ENCODE measurements around the gene CTCF. TPM values are rescaled to one million over a fixed set of nuclear protein-coding genes. Genes with fewer than 3 reads are reported as not detected.

The CTCF gene
- polyA plus RNA-seq, 1 donor from 2014 or later: 70.9 TPM

- H3K4me1 Mint-ChIP-seq: peaks cover 0 to 3% (median 0%) of the 10 kb centered on the region in 3 donors
- H3K9me3 Mint-ChIP-seq: no peaks in the 10 kb centered on the region
- no peak overlapping the region for H3K4me3 Mint-ChIP-seq
- no peaks in the 10 kb centered on the region for H3K36me3 Mint-ChIP-seq
- H3K27ac Mint-ChIP-seq: peak overlapping the region in 1 of 3 donors; percentile 58
- H3K27me3 Mint-ChIP-seq: no peaks in the 10 kb centered on the region
Observed at GRCh38 chr16:67641779-67642708, 79.7 kb downstream of the CTCF start.

GRCh38 chr16:67644038-67644437 is 81.7 kb downstream of the CTCF start:
- Mint-ChIP-seq H3K4me1 (peaks cover 0 to 3% (median 0%) of the 10 kb centered on the region in 3 donors), H3K36me3 (no peaks in the 10 kb centered on the region), H3K4me3 (peak overlapping the region; percentile 43 to 69 (median 62)), H3K27ac (peak overlapping the region; percentile 67 to 96 (median 73)), H3K9me3 (no peaks in the 10 kb centered on the region), H3K27me3 (no peaks in the 10 kb centered on the region)

GRCh38 chr16:67645397-67646121 is 83.2 kb downstream of the CTCF start:
- Mint-ChIP-seq H3K9me3 (no peaks in the 10 kb centered on the region), H3K36me3 (no peaks in the 10 kb centered on the region), H3K4me1 (peaks cover 0 to 3% (median 0%) of the 10 kb centered on the region in 3 donors), H3K27me3 (no peaks in the 10 kb centered on the region), H3K27ac (peak overlapping the region; percentile 68 to 90 (median 88)), H3K4me3 (peak overlapping the region; percentile 80 to 92 (median 84))

- no peaks in the 10 kb centered on the region for H3K27me3 Mint-ChIP-seq
- H3K4me1 Mint-ChIP-seq: peaks cover 0 to 3% (median 0%) of the 10 kb centered on the region in 3 donors
- no peak overlapping the region for H3K27ac Mint-ChIP-seq
- peak overlapping the region in 1 of 4 donors; percentile 12 for H3K4me3 Mint-ChIP-seq
- H3K36me3 Mint-ChIP-seq: peaks cover 2% of the 10 kb centered on the region
- no peaks in the 10 kb centered on the region for H3K9me3 Mint-ChIP-seq
Observed at GRCh38 chr16:67647111-67647651, 84.9 kb downstream of the CTCF start.

GRCh38 chr16:67647681-67648080 is 85.4 kb downstream of the CTCF start:
- H3K27me3 Mint-ChIP-seq: no peaks in the 10 kb centered on the region
- H3K4me3 Mint-ChIP-seq: no peak overlapping the region
- H3K9me3 Mint-ChIP-seq: no peaks in the 10 kb centered on the region
- H3K27ac Mint-ChIP-seq: no peak overlapping the region
- peaks cover 0 to 3% (median 0%) of the 10 kb centered on the region in 3 donors for H3K4me1 Mint-ChIP-seq
- peaks cover 2% of the 10 kb centered on the region for H3K36me3 Mint-ChIP-seq

- Mint-ChIP-seq H3K4me1 (peaks cover 0 to 3% (median 0%) of the 10 kb centered on the region in 3 donors), H3K27me3 (no peaks in the 10 kb centered on the region), H3K36me3 (peaks cover 2% of the 10 kb centered on the region), H3K4me3 (peak overlapping the region in 1 of 4 donors; percentile 72), H3K9me3 (no peaks in the 10 kb centered on the region), H3K27ac (no peak overlapping the region)
Observed at GRCh38 chr16:67648088-67648763, 85.9 kb downstream of the CTCF start.

- Mint-ChIP-seq H3K9me3 (no peaks in the 10 kb centered on the region), H3K27me3 (no peaks in the 10 kb centered on the region), H3K36me3 (peaks cover 3% of the 10 kb centered on the region), H3K4me3 (peak overlapping the region in 1 of 4 donors; percentile 72), H3K4me1 (peaks cover 0 to 3% (median 1%) of the 10 kb centered on the region in 3 donors), H3K27ac (no peak overlapping the region)
Observed at GRCh38 chr16:67648764-67649407, 86.6 kb downstream of the CTCF start.

GRCh38 chr16:67649494-67649931 is 87.2 kb downstream of the CTCF start:
- no peaks in the 10 kb centered on the region for H3K27me3 Mint-ChIP-seq
- H3K36me3 Mint-ChIP-seq: peaks cover 3% of the 10 kb centered on the region
- H3K4me3 Mint-ChIP-seq: no peak overlapping the region
- peak overlapping the region in 1 of 3 donors; percentile 91 for H3K27ac Mint-ChIP-seq
- H3K9me3 Mint-ChIP-seq: no peaks in the 10 kb centered on the region
- peaks cover 0 to 1% (median under 1%) of the 10 kb centered on the region in 3 donors for H3K4me1 Mint-ChIP-seq

GRCh38 chr16:67650023-67650422 is 87.7 kb downstream of the CTCF start:
- peaks cover 3% of the 10 kb centered on the region for H3K36me3 Mint-ChIP-seq
- H3K27me3 Mint-ChIP-seq: no peaks in the 10 kb centered on the region
- H3K4me1 Mint-ChIP-seq: peaks cover 0 to 1% (median 0%) of the 10 kb centered on the region in 3 donors
- H3K9me3 Mint-ChIP-seq: no peaks in the 10 kb centered on the region
- peak overlapping the region in 1 of 3 donors; percentile 91 for H3K27ac Mint-ChIP-seq
- H3K4me3 Mint-ChIP-seq: peak overlapping the region in 1 of 4 donors; percentile 74

- Mint-ChIP-seq H3K36me3 (peaks cover 3% of the 10 kb centered on the region), H3K4me3 (peak overlapping the region in 1 of 4 donors; percentile 74), H3K9me3 (no peaks in the 10 kb centered on the region), H3K27ac (peak overlapping the region in 2 of 3 donors; percentile 87 to 91), H3K27me3 (no peaks in the 10 kb centered on the region), H3K4me1 (peaks cover 0 to 5% (median 1%) of the 10 kb centered on the region in 3 donors)
Observed at GRCh38 chr16:67651039-67651438, 88.7 kb downstream of the CTCF start.

GRCh38 chr16:67651847-67652246 is 89.5 kb downstream of the CTCF start:
- Mint-ChIP-seq H3K27ac (peak overlapping the region in 2 of 3 donors; percentile 31 to 91), H3K9me3 (no peaks in the 10 kb centered on the region), H3K36me3 (peaks cover 3% of the 10 kb centered on the region), H3K4me1 (peaks cover 0 to 5% (median 1%) of the 10 kb centered on the region in 3 donors), H3K4me3 (peak overlapping the region in 2 of 4 donors; percentile 55 to 57), H3K27me3 (no peaks in the 10 kb centered on the region)

- Mint-ChIP-seq H3K27ac (no peak overlapping the region), H3K4me1 (peaks cover 0 to 5% (median 1%) of the 10 kb centered on the region in 3 donors), H3K27me3 (no peaks in the 10 kb centered on the region), H3K36me3 (peaks cover 3% of the 10 kb centered on the region), H3K9me3 (no peaks in the 10 kb centered on the region), H3K4me3 (no peak overlapping the region)
Observed at GRCh38 chr16:67652578-67653127, 90.3 kb downstream of the CTCF start.

GRCh38 chr16:67653128-67653788 is 90.9 kb downstream of the CTCF start:
- no peak overlapping the region for H3K27ac Mint-ChIP-seq
- H3K36me3 Mint-ChIP-seq: peaks cover 3% of the 10 kb centered on the region
- no peaks in the 10 kb centered on the region for H3K9me3 Mint-ChIP-seq
- H3K4me1 Mint-ChIP-seq: peaks cover 0 to 5% (median 1%) of the 10 kb centered on the region in 3 donors
- H3K27me3 Mint-ChIP-seq: no peaks in the 10 kb centered on the region
- no peak overlapping the region for H3K4me3 Mint-ChIP-seq
